IPS-18a (cell line): ENCODE data around the gene DGKZ.
A peak's percentile ranks its signal among the peaks of the same experiment; 100 is the strongest.

ENCODE experiments used
- H3K27ac ChIP-seq: one replicate; pipeline ENCODE4 v1.5.1; 2013; ENCODE audit warnings: low read length
- H3K27me3 ChIP-seq: one replicate; pipeline ENCODE4 v1.6.1; 2013; ENCODE audit warnings: mild to moderate bottlenecking, low read length; ENCODE audit not compliant: control insufficient read depth, insufficient read depth
- H3K36me3 ChIP-seq: one replicate; pipeline ENCODE4 v1.6.1; 2013; ENCODE audit warnings: low read depth, low read length; ENCODE audit not compliant: control insufficient read depth
- H3K4me1 ChIP-seq: one replicate; pipeline ENCODE4 v1.6.1; 2013; ENCODE audit warnings: low read depth, low read length; ENCODE audit not compliant: control insufficient read depth
- H3K4me3 ChIP-seq: one replicate; pipeline ENCODE4 v1.5.1; 2013; ENCODE audit warnings: low read length
- H3K9ac ChIP-seq: one replicate; pipeline ENCODE4 v1.6.1; 2013; ENCODE audit warnings: mild to moderate bottlenecking, low read length, moderate library complexity
- H3K9me3 ChIP-seq: one replicate; pipeline ENCODE4 v1.6.1; 2013; ENCODE audit warnings: low read depth, low read length; ENCODE audit not compliant: control insufficient read depth

The DGKZ gene

GRCh38 chr11:46308631-46309419 lies 38.4 kb upstream of the DGKZ start:
- Histone ChIP-seq H3K27ac (no peak overlapping the region), H3K9me3 (no peaks in the 10 kb centered on the region), H3K27me3 (no peaks in the 10 kb centered on the region), H3K4me3 (no peak overlapping the region), H3K4me1 (peaks cover 15% of the 10 kb centered on the region), H3K9ac (no peak overlapping the region), H3K36me3 (no peaks in the 10 kb centered on the region)

- Histone ChIP-seq H3K27ac (no peak overlapping the region), H3K36me3 (no peaks in the 10 kb centered on the region)
Measured at GRCh38 chr11:46309814-46310259, 37.4 kb upstream of the DGKZ start.

GRCh38 chr11:46315033-46315738 lies 32.1 kb upstream of the DGKZ start:
- H3K9me3 ChIP-seq, result no peaks in the 10 kb centered on the region
- H3K27me3 ChIP-seq, result no peaks in the 10 kb centered on the region
- H3K27ac ChIP-seq, result no peak overlapping the region
- H3K9ac ChIP-seq, result no peak overlapping the region
- H3K36me3 ChIP-seq, result no peaks in the 10 kb centered on the region
- no peaks in the 10 kb centered on the region for H3K4me1 ChIP-seq
- H3K4me3 ChIP-seq, result no peak overlapping the region

More at GRCh38 chr11:46309814-46310259, 37.4 kb upstream of the DGKZ start:
- H3K9ac ChIP-seq, result no peak overlapping the region
- peaks cover 15% of the 10 kb centered on the region for H3K4me1 ChIP-seq
- H3K27me3 ChIP-seq, result no peaks in the 10 kb centered on the region
- H3K4me3 ChIP-seq, result no peak overlapping the region
- no peaks in the 10 kb centered on the region for H3K9me3 ChIP-seq

- no peaks in the 10 kb centered on the region for H3K4me1 ChIP-seq
- no peak overlapping the region for H3K27ac ChIP-seq
- H3K4me3 ChIP-seq, result no peak overlapping the region
- no peaks in the 10 kb centered on the region for H3K9me3 ChIP-seq
- H3K27me3 ChIP-seq, result no peaks in the 10 kb centered on the region
- H3K9ac ChIP-seq, result no peak overlapping the region
- H3K36me3 ChIP-seq, result no peaks in the 10 kb centered on the region
Measured at GRCh38 chr11:46315783-46316563, 31.3 kb upstream of the DGKZ start.

- no peak overlapping the region for H3K9ac ChIP-seq
Measured at GRCh38 chr11:46319074-46319453, 28.2 kb upstream of the DGKZ start.

GRCh38 chr11:46321757-46322156 lies 25.5 kb upstream of the DGKZ start:
- Histone ChIP-seq H3K4me1 (no peaks in the 10 kb centered on the region), H3K36me3 (no peaks in the 10 kb centered on the region), H3K27me3 (no peaks in the 10 kb centered on the region), H3K9ac (no peak overlapping the region), H3K9me3 (no peaks in the 10 kb centered on the region), H3K4me3 (no peak overlapping the region), H3K27ac (no peak overlapping the region)

More at GRCh38 chr11:46319074-46319453, 28.2 kb upstream of the DGKZ start:
- Histone ChIP-seq H3K27ac (no peak overlapping the region), H3K27me3 (no peaks in the 10 kb centered on the region), H3K4me1 (no peaks in the 10 kb centered on the region), H3K9me3 (no peaks in the 10 kb centered on the region), H3K4me3 (no peak overlapping the region), H3K36me3 (no peaks in the 10 kb centered on the region)

GRCh38 chr11:46322759-46323158 lies 24.5 kb upstream of the DGKZ start:
- H3K9ac ChIP-seq, result no peak overlapping the region
- H3K36me3 ChIP-seq, result no peaks in the 10 kb centered on the region
- H3K9me3 ChIP-seq, result no peaks in the 10 kb centered on the region
- no peak overlapping the region for H3K27ac ChIP-seq
- H3K4me3 ChIP-seq, result no peak overlapping the region
- H3K4me1 ChIP-seq, result no peaks in the 10 kb centered on the region
- H3K27me3 ChIP-seq, result no peaks in the 10 kb centered on the region

- no peak overlapping the region for H3K4me3 ChIP-seq
- H3K27me3 ChIP-seq, result peaks cover 24% of the 10 kb centered on the region
- no peaks in the 10 kb centered on the region for H3K36me3 ChIP-seq
- no peaks in the 10 kb centered on the region for H3K9me3 ChIP-seq
- H3K27ac ChIP-seq, result no peak overlapping the region
- H3K4me1 ChIP-seq, result peaks cover 16% of the 10 kb centered on the region
- H3K9ac ChIP-seq, result no peak overlapping the region
Measured at GRCh38 chr11:46326813-46327416, 20.3 kb upstream of the DGKZ start.

- H3K36me3 ChIP-seq, result no peaks in the 10 kb centered on the region
- H3K4me3 ChIP-seq, result no peak overlapping the region
- H3K27me3 ChIP-seq, result peaks cover 34% of the 10 kb centered on the region
- no peaks in the 10 kb centered on the region for H3K9me3 ChIP-seq
- no peak overlapping the region for H3K27ac ChIP-seq
- H3K9ac ChIP-seq, result no peak overlapping the region
- peaks cover 21% of the 10 kb centered on the region for H3K4me1 ChIP-seq
Measured at GRCh38 chr11:46327829-46328228, 19.4 kb upstream of the DGKZ start.

- Histone ChIP-seq H3K4me1 (peaks cover 21% of the 10 kb centered on the region), H3K27ac (no peak overlapping the region), H3K36me3 (no peaks in the 10 kb centered on the region), H3K9me3 (no peaks in the 10 kb centered on the region), H3K9ac (no peak overlapping the region), H3K4me3 (peak overlapping the region; percentile 1), H3K27me3 (peaks cover 56% of the 10 kb centered on the region)
Measured at GRCh38 chr11:46330154-46330553, 17.1 kb upstream of the DGKZ start.
